ENCODE data around the gene ZNRF1. TPM values are rescaled to one million over a fixed set of nuclear protein-coding genes. Genes with fewer than 3 reads are reported as not detected.

The ZNRF1 gene
- total RNA-seq, 1 experiment from 2014 or later: 48.2 TPM

- no peak for ATAC-seq
- no peaks in the 10 kb centered on the region for H3K27me3 ChIP-seq (ENCODE audit: insufficient read depth, low read length)
- H3K4me3 ChIP-seq (replicated peaks in 1 of 2; ENCODE audit: low read depth in 1 of 2, low read length in 2 of 2): no peak overlapping the region
- RAD21 ChIA-PET (ENCODE audit: low non-redundant PET in 1 of 2, low total read pairs in 2 of 2, uncharacterized antibody in 2 of 2, unreplicated experiment in 2 of 2): no interaction called here
- no peak overlapping the region for H3K27ac ChIP-seq (ENCODE audit: low read depth, low read length)
- CTCF ChIA-PET: no interaction called here
- TF ChIP-seq, protein P1, sequence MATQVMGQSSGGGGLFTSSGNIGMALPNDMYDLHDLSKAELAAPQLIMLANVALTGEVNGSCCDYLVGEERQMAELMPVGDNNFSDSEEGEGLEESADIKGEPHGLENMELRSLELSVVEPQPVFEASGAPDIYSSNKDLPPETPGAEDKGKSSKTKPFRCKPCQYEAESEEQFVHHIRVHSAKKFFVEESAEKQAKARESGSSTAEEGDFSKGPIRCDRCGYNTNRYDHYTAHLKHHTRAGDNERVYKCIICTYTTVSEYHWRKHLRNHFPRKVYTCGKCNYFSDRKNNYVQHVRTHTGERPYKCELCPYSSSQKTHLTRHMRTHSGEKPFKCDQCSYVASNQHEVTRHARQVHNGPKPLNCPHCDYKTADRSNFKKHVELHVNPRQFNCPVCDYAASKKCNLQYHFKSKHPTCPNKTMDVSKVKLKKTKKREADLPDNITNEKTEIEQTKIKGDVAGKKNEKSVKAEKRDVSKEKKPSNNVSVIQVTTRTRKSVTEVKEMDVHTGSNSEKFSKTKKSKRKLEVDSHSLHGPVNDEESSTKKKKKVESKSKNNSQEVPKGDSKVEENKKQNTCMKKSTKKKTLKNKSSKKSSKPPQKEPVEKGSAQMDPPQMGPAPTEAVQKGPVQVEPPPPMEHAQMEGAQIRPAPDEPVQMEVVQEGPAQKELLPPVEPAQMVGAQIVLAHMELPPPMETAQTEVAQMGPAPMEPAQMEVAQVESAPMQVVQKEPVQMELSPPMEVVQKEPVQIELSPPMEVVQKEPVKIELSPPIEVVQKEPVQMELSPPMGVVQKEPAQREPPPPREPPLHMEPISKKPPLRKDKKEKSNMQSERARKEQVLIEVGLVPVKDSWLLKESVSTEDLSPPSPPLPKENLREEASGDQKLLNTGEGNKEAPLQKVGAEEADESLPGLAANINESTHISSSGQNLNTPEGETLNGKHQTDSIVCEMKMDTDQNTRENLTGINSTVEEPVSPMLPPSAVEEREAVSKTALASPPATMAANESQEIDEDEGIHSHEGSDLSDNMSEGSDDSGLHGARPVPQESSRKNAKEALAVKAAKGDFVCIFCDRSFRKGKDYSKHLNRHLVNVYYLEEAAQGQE (IDR thresholded peaks at IDR 0.05; ENCODE audit: low read depth): no peak
- no peak for TF ChIP-seq POLR2A (IDR thresholded peaks at IDR 0.05; ENCODE audit: borderline replicate concordance, extremely low read depth, insufficient read depth, insufficient read length)
- no peaks in the 10 kb centered on the region for H3K9me2 ChIP-seq (ENCODE audit: insufficient read depth)
- H3K9ac ChIP-seq (ENCODE audit: low read length): no peak overlapping the region
- no peak overlapping the region for H3K4me2 ChIP-seq (ENCODE audit: low read length)
- 0 out of 2 replicates have a peak, but pooled peaks cover 4% of the 10 kb centered on the region for H4K20me1 ChIP-seq (ENCODE audit: insufficient read depth)
- intact Hi-C loops (cut with micrococcal nuclease): no loop called here
- POLR2A ChIA-PET: no interaction called here
- H3K9me3 ChIP-seq (ENCODE audit: control insufficient read depth in 1 of 2, insufficient read depth in 1 of 2, low read depth in 1 of 2, low read length in 2 of 2): peaks cover 6 to 16% of the 10 kb centered on the region in 2 experiments; a peak in 2 of 4 replicates
- no TSS peak for BruUV-seq (replicated peaks)
- peaks cover 27 to 45% of the 10 kb centered on the region in 2 experiments; a peak in 3 of 4 replicates for H3K4me1 ChIP-seq (ENCODE audit: control insufficient read depth in 1 of 2, insufficient read depth in 2 of 2, low read length in 2 of 2)
- H3K36me3 ChIP-seq (ENCODE audit: control insufficient read depth in 1 of 2, insufficient read depth in 2 of 2, low read length in 2 of 2): no peaks in the 10 kb centered on the region
- DNase-seq (ENCODE audit: low read depth, low spot score): no peak
- H3K79me2 ChIP-seq (ENCODE audit: insufficient read depth, low read length): peaks cover 72% of the 10 kb centered on the region
- no peak overlapping the region for H2AFZ ChIP-seq (ENCODE audit: low read depth, low read length, poor library complexity, severe bottlenecking)
These were observed 25.8 kb downstream of the ZNRF1 start for GRCh38 chr16:75024594-75024993.

- ATAC-seq (no peak), DNase-seq (ENCODE audit: low read depth, low spot score) (no peak)
- H3K79me2 ChIP-seq (ENCODE audit: insufficient read depth, low read length): peaks cover 72% of the 10 kb centered on the region
- POLR2A ChIA-PET: no interaction called here
- H3K4me1 ChIP-seq (ENCODE audit: control insufficient read depth in 1 of 2, insufficient read depth in 2 of 2, low read length in 2 of 2): peaks cover 36 to 56% of the 10 kb centered on the region in 2 experiments
- H3K27ac ChIP-seq (ENCODE audit: low read depth, low read length): no peak overlapping the region
- RAD21 ChIA-PET (ENCODE audit: low non-redundant PET in 1 of 2, low total read pairs in 2 of 2, uncharacterized antibody in 2 of 2, unreplicated experiment in 2 of 2): no interaction called here
- CTCF ChIA-PET: no interaction called here
- no peaks in the 10 kb centered on the region for H3K36me3 ChIP-seq (ENCODE audit: control insufficient read depth in 1 of 2, insufficient read depth in 2 of 2, low read length in 2 of 2)
- 0 out of 2 replicates have a peak, but pooled peaks cover 4% of the 10 kb centered on the region for H4K20me1 ChIP-seq (ENCODE audit: insufficient read depth)
- H3K27me3 ChIP-seq (ENCODE audit: insufficient read depth, low read length): no peaks in the 10 kb centered on the region
- no peaks in the 10 kb centered on the region for H3K9me2 ChIP-seq (ENCODE audit: insufficient read depth)
- H3K9ac ChIP-seq (ENCODE audit: low read length): no peak overlapping the region
- H3K4me2 ChIP-seq (ENCODE audit: low read length): peak overlapping the region; percentile 16; the same call in 1 of the 2 replicates
- H3K4me3 ChIP-seq (replicated peaks in 1 of 2; ENCODE audit: low read depth in 1 of 2, low read length in 2 of 2): no peak overlapping the region
- peaks cover 6 to 10% of the 10 kb centered on the region in 2 experiments; a peak in 2 of 4 replicates for H3K9me3 ChIP-seq (ENCODE audit: control insufficient read depth in 1 of 2, insufficient read depth in 1 of 2, low read depth in 1 of 2, low read length in 2 of 2)
- BruUV-seq (replicated peaks): no TSS peak
- no peak for TF ChIP-seq SIN3A (IDR thresholded peaks at IDR 0.05; ENCODE audit: low read depth)
- TF ChIP-seq FOSL1 (IDR thresholded peaks at IDR 0.05; ENCODE audit: low read depth): no peak
- no peak for TF ChIP-seq EZH2 (IDR thresholded peaks at IDR 0.05)
- no peak for TF ChIP-seq ZBTB33 (IDR thresholded peaks at IDR 0.05; ENCODE audit: extremely low read depth, insufficient replicate concordance, low read length)
- no peak for TF ChIP-seq TCF7L2 (IDR thresholded peaks at IDR 0.05; ENCODE audit: borderline replicate concordance, extremely low read depth, insufficient read depth, insufficient read length)
- TF ChIP-seq POLR2AphosphoS5 (IDR thresholded peaks at IDR 0.05; ENCODE audit: low read depth, low read length): no peak
- no peak for TF ChIP-seq CBX3 (IDR thresholded peaks at IDR 0.05; ENCODE audit: low read depth)
- TF ChIP-seq ELF1 (IDR thresholded peaks at IDR 0.05; ENCODE audit: borderline replicate concordance, low read depth): no peak
- TF ChIP-seq ATF3 (IDR thresholded peaks at IDR 0.05): no peak
- TF ChIP-seq CEBPB (IDR thresholded peaks at IDR 0.05; ENCODE audit: low read depth): no peak
- no peak for TF ChIP-seq ZFX (IDR thresholded peaks at IDR 0.05)
- TF ChIP-seq ZNF274 (IDR thresholded peaks at IDR 0.05; ENCODE audit: low read depth, low read length): no peak
- TF ChIP-seq EGR1 (IDR thresholded peaks at IDR 0.05; ENCODE audit: low read depth): no peak
- intact Hi-C loops (cut with micrococcal nuclease): no loop called here
- no peak overlapping the region for H2AFZ ChIP-seq (ENCODE audit: low read depth, low read length, poor library complexity, severe bottlenecking)
These were observed 26.9 kb downstream of the ZNRF1 start for GRCh38 chr16:75025761-75026160.
